Transverse colon (tissue), 4 donors: ENCODE measurements around the gene CADM3. TPM values are rescaled to one million over a fixed set of nuclear protein-coding genes. Genes with fewer than 3 reads are reported as not detected.

Experiments
- DNase-seq: peaks from one replicate; pipeline ENCODE4 v3.0.0-alpha.2; 2019
- H3K27ac ChIP-seq, 4 donors: fragments of 200-600 bp; sonication (generic); 2 replicates each; pipeline ENCODE4 v1.5.1; 2016 to 2018; ENCODE audit warnings: inconsistent platforms in 4 of 4
- H3K27me3 ChIP-seq: fragments of 200-600 bp; sonication (generic); 2 replicates; pipeline ENCODE4 v1.5.1; 2017; ENCODE audit warnings: inconsistent platforms
- H3K36me3 ChIP-seq, 4 donors: fragments of 200-600 bp; sonication (generic); 2 replicates each; pipeline ENCODE4 v1.5.1; 2017 to 2019; ENCODE audit warnings: inconsistent platforms in 4 of 4
- H3K4me1 ChIP-seq, 4 donors: fragments of 200-600 bp; sonication (generic); 2 replicates each; pipeline ENCODE4 v1.5.1; 2017 to 2020; ENCODE audit warnings: inconsistent platforms in 4 of 4
- H3K4me3 ChIP-seq, 4 donors: fragments of 200-600 bp; sonication (generic); 1 replicate in 1 of 4; 2 replicates in 3 of 4; pipeline versions ENCODE4 v1.5.1 to v1.6.1; 2017 to 2019; ENCODE audit warnings: inconsistent platforms in 4 of 4
- H3K9me3 ChIP-seq, 2 donors: fragments of 200-600 bp; sonication (generic); 2 replicates each; pipeline ENCODE4 v1.5.1; 2017 to 2019; ENCODE audit warnings: inconsistent platforms in 2 of 2
- CTCF ChIP-seq, 5 experiments: fragments of 200-600 bp in 3 of 5; fragments of 450-650 bp in 2 of 5; sonication (generic) in 3 of 5; IDR thresholded peaks; 1 replicate in 2 of 5; 2 replicates in 3 of 5; pipeline ENCODE4 v1.5.1; 2016 to 2017; ENCODE audit warnings: antibody characterized with exemption in 5 of 5, inconsistent platforms in 3 of 5, mild to moderate bottlenecking in 2 of 5, moderate library complexity in 1 of 5
- EP300 ChIP-seq: sonication (generic); formaldehyde crosslinking; IDR thresholded peaks from one replicate; pipeline ENCODE4 v1.6.1; 2017; ENCODE audit warnings: antibody characterized with exemption, low read depth
- POLR2A ChIP-seq: fragments of 450-650 bp; IDR thresholded peaks from one replicate; pipeline ENCODE4 v1.6.1; 2016; ENCODE audit warnings: antibody characterized with exemption, mild to moderate bottlenecking, moderate library complexity
- POLR2AphosphoS5 ChIP-seq, 3 donors: sonication (generic); formaldehyde crosslinking; IDR thresholded peaks; one replicate each; pipeline ENCODE4 v1.6.1; 2016; ENCODE audit warnings: antibody characterized with exemption in 3 of 3
- WGBS, 2 donors: methylation state at CpG; one replicate each; pipeline ENCODE4 v1.1.5; 2018; ENCODE audit warnings: low coverage in 1 of 2; 5-methylcytosine and 5-hydroxymethylcytosine counted together
- in situ Hi-C, 4 donors: fragments of 200-750 bp; cut with MboI; loops; one replicate each; pipeline versions ENCODE4 v1.15.0 to v1.15.1; 2017; ENCODE audit warnings: low sequenced_read_pairs in 3 of 4, low pct_ligation_motif_present in 1 of 4, low pct_unique_long_range_greater_than_20kb in 1 of 4
- intact Hi-C: fragments of 100-400 bp; cut with DNase I; formaldehyde crosslinking; loops from one replicate; pipeline ENCODE4 v1.15.1; 2023; ENCODE audit warnings: low total_unique reads
- total RNA-seq, 4 donors: library from RNA; depleted of rRNA; stranded (reverse); fragments of >200 nt; gene quantifications; one replicate each; pipeline ENCODE4 v1.1.0, GENCODE V29; 2016

The CADM3 gene
- total RNA-seq, 4 donors from 2014 or later, result 3.4 to 6.5 (median 5.1) TPM

GRCh38 chr1:159212596-159212995 lies 41.2 kb downstream of the CADM3 start:
- no peak overlapping the region for H3K27ac ChIP-seq
- no peak overlapping the region for H3K4me3 ChIP-seq
- no peaks in the 10 kb centered on the region for H3K36me3 ChIP-seq
- TF ChIP-seq POLR2AphosphoS5 (IDR thresholded peaks at IDR 0.05), result no peak
- 64 to 79% methylated on average over 4 of the region's 4 CpGs for WGBS, 2 donors
- in situ Hi-C loops, result loop anchor here in 1 of 4 donors (10.0 kb wide), 1 partner anchor 48 kb away; no protein-coding TSS in a partner anchor
- H3K27me3 ChIP-seq, result peaks cover 42% of the 10 kb centered on the region
- H3K9me3 ChIP-seq, result no peaks in the 10 kb centered on the region
- DNase-seq, result no peak
- no peaks in the 10 kb centered on the region for H3K4me1 ChIP-seq
- intact Hi-C loops, result loop anchor here (5.0 kb wide), 1 partner anchor 70 kb away; no protein-coding TSS in a partner anchor

GRCh38 chr1:159214149-159214760 lies 42.8 kb downstream of the CADM3 start:
- TF ChIP-seq CTCF (IDR thresholded peaks at IDR 0.05) (peak; percentile 62 to 91 (median 84)), POLR2A (no peak), EP300 (no peak), POLR2AphosphoS5 (IDR thresholded peaks at IDR 0.05) (no peak)
- Histone ChIP-seq H3K27ac (no peak overlapping the region), H3K4me1 (no peaks in the 10 kb centered on the region), H3K27me3 (peaks cover 25% of the 10 kb centered on the region), H3K9me3 (no peaks in the 10 kb centered on the region), H3K4me3 (no peak overlapping the region), H3K36me3 (no peaks in the 10 kb centered on the region)
- peak; percentile 20 for DNase-seq
- WGBS, 2 donors, result 3 to 6% methylated on average over 4 to 5 of the region's 5 CpGs
- in situ Hi-C loops (loop anchor here in 1 of 4 donors (10.0 kb wide), 1 partner anchor 49 kb away; no protein-coding TSS in a partner anchor), intact Hi-C loops (loop anchor here (5.0 kb wide), 1 partner anchor 72 kb away; no protein-coding TSS in a partner anchor)

GRCh38 chr1:159218649-159219636 lies 47.5 kb downstream of the CADM3 start:
- intact Hi-C loops, result loop anchor here (5.0 kb wide), 1 partner anchor 1868 kb away; the partner anchor contains the start of gene NECTIN4

More at GRCh38 chr1:159218649-159219636, 47.5 kb downstream of the CADM3 start:
- H3K36me3 ChIP-seq, result no peaks in the 10 kb centered on the region
- DNase-seq, result no peak
- H3K27me3 ChIP-seq, result no peaks in the 10 kb centered on the region
- H3K9me3 ChIP-seq, result no peaks in the 10 kb centered on the region
- no peak overlapping the region for H3K4me3 ChIP-seq
- H3K27ac ChIP-seq, result no peak overlapping the region
- in situ Hi-C loops, result loop anchor here in 1 of 4 donors (10.0 kb wide), 1 partner anchor 54 kb away; no protein-coding TSS in a partner anchor
- H3K4me1 ChIP-seq, result no peaks in the 10 kb centered on the region
- WGBS, 2 donors, result 72 to 76% methylated on average over 8 to 14 of the region's 14 CpGs
- TF ChIP-seq EP300, result no peak
- TF ChIP-seq POLR2A, result no peak
- no peak for TF ChIP-seq CTCF (IDR thresholded peaks at IDR 0.05)
- TF ChIP-seq POLR2AphosphoS5 (IDR thresholded peaks at IDR 0.05), result no peak
